HL-60/S4 treated with retinoic acid at 250 ng/mL for 4 days and 3 days (cell line): ENCODE results near the gene BPIFB2.

Source experiments
- in situ Hi-C: fragments of 300-500 bp; cut with MboI; formaldehyde crosslinking; loops from 2 replicates; pipeline ENCODE4 v1.7.0; 2022; ENCODE audit warnings: low sequenced_read_pairs

The BPIFB2 gene

DNA sequence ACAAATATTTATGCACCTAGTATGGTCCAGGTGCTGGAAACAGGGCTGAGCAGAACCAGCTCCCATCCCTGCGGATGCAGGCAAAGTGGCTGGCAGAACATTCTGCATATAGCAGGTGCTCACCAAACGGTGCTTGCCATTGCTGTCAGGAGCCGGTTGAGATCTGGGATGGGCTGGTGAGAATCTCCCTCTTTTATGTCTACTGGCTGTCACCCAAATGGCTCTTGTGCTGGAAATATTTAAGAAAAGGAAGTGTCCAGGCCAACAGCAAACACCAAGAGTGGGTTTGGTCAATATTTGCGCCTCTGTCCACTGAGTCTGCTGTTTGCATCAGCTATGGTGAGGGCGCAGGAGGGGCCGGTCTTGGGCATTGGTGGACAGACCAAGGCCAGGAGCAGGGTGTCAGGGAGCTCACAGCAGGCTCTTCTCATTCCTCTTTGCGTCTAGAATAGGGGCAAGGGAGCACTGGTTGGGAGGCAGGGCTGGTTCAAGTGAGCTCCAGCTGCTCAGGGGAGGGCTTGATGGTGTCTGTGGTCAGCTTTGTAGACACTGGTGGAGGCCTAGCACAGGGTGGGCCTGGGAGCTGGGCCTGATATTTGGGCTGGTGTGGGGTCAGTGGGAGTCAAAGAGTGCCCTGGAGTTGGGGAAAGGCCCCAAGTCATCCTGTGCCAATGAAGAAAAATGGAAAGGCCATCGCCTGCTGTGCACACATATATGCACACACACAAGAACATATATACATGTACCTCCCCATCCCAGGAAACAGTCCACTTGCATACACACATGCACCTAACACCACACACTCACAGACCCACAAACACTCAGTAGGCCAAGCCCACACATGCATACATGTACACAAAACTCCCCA is 1.4 kb upstream of the BPIFB2 start:
- in situ Hi-C loops: no loop called here

DNA sequence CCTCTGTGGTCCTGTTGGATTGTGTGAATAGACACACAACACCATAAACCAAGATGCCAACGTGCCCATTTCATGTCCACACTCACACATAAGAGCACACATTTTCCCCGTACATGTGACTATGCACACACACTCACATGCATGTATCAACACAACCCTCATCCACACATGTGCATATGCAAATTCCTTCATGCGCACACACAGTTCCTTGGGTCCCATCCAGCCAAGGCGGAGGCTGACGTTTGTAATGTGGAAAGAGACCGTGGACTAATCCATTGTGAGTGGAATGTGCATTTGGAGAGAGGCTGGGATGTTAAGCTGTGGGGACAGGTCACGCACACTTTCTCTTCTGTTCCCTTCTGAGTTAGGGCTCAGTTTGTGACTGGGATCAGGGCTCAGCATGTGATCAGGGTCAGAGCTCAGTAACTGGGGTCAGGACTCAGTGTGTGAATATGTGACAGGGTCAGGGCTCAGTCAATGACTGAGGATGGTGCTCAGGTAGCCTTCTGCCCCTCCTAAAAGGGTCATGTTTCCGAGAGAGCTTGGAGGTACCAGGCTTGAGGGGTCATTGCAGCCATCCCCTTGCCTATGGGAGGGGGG is 628 bp upstream of the BPIFB2 start:
- in situ Hi-C loops: no loop called here

DNA sequence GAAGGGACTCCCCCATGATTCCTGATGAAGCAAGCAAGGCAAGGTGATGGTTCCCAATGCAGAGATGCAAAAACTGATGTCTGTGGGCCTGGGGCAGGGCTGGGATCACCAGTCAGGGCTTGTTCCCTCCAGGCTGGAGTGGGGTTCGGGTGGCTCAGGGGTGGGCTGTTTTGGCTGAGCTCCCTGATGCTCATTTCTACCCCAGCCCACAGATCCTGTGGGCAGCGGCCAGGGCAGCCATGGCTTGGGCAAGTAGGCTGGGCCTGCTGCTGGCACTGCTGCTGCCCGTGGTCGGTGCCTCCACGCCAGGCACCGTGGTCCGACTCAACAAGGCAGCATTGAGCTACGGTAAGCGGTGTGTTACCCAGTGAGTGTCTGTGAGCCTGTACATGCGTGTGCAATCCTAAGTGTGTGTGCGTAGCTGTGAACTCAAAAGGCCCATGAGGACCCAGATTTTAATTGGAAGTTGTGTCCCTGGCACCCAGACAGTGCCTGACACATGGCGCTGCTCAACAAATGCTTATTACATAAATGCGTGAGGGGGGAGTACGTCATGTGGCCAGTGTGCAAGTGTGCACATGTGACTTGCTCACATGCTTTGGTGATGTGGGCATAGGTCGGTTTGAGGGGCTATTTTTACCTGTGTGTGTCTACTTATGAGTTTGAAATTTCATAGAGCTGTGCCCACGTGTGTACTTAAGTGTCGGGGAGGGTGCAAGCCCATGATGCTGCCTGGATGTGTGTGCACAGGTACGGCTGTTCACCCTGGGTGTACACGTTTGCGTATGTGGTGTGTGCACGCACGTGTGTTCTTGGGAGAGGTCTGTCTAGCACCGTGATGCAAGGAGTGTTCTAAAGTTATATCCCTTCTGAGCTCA is 1.1 kb downstream of the BPIFB2 start:
- in situ Hi-C loops: no loop called here

DNA sequence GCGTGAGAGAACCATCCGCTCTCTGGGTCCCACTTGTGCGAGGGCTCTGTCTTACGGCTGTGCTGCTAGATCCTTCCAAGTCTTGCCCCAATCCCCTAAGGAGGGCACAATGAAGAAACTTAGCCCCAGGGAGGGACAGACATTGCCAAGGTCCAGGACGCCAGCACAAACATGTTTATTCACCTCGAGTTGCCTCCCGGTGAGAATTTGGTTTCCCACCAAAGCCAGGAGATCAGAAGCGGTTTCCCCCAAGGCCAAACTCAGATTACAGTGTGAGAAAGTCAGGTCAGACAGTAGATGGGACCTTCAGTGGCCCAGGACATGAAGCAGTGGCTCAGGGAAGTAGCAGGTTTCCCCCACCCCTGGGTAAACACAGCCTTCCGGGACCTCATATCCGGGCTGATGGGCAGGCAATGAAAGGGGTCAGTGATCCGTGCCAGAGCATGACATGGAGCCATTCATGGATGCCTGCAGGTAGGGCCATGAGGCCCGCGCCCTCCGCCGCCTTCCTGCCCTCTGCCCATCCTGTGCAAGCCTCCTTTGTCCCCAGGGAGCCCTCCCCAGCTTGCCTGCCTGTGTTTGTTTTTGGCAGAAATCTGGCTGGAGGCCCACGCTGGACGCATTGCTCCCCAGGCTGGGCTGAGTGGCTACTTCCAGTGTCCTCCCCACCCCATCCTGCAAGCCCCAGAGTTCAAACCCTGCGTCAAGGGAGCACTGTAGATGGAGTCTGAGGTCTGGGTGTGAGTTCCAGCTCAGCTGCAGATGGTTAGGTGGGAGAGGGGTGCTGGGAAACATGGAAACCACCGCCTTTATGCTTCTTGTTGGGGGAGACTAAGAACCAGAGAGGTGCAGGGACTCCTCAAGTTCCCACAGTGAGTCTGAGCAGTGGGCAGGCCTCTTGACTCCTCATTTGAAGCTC is 2.0 kb downstream of the BPIFB2 start:
- in situ Hi-C loops: no loop called here

DNA sequence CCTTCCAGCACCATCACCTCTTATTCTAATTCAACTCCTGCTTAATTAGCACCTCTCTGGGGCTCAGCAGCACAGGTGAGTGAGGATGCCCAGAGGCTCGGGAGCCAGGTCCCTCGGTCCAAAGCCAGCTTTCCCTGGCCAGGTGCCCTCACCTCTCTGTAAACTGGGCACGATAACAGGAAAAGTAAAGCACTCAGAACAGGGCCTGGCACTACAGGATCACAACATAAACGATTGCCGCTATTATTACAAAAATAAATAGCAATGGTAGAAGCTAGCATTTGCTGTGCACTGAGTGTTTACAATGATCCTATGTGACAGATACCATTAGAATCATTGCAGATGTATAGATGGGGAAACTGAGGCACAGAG is 2.6 kb downstream of the BPIFB2 start:
- in situ Hi-C loops: no loop called here

DNA sequence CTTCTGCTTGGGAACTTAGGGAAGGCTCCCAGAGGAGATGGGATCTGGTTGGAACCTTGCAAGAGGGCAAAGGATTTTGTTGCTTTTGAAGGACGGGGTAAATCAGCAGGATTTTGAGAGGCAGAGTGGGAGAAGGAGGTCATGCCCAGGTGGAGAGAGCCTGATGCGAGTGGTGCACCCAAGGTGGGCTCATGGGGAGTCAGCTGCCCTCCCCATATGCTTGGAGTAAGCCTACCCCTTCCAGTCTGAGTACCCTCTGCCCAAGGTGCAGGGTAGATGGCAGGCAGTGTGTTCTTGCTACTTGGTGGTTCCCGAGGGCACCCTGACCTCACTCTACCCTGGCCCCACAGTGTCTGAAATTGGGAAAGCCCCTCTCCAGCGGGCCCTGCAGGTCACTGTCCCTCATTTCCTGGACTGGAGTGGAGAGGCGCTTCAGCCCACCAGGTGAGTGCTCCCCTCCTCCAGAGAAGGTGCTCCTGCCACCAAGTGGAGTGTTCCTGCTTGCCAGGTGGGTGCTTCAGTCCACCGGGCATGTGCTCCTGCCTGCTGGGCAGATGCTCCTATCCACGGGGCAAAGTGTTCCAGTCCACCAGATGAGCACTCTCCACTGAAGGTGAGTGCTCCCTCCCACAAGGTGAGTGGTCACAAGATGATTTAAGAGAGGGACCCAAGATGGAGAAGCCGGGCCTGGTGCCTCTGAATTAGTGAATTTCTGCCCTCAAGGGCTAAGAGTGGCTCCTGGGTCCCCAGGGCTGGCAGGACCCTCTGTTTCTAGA is 3.4 kb downstream of the BPIFB2 start:
- in situ Hi-C loops: no loop called here

DNA sequence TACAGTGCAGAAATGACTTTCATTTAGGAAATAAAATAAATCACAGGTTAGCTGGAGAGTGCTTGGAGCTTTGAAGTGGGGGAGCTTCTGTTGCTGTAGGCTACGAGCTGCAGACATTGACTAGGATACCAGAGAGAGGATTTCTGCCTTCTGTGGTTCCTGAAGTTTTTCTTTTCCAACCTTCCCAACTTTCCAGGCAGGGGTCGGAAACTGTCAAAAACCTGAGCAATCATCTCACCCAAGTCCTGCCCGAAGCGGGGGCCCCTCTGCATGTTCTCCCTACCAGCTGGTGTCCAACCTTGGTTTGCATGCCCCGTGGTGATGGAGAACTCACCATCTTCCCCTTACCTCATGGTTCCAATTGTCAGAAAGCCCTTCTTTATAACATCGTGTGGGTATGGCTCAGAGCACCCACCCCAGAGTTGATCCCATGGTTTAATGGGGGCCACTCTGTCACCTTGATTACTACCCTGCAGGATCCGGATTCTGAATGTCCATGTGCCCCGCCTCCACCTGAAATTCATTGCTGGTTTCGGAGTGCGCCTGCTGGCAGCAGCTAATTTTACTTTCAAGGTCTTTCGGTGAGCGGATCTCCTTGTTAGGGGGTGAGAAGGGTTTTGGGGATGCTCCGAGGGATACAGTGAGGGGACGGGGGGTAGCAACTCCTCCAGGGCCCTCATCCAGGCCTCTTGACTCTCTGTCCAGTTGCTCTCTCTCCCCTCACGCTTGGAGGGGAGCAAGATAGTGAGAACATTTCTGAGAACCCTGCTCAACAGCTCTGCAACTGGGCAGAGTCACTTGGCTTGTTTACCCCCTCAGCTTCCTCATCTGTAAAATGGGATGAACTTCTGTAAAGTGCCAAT is 5.1 kb downstream of the BPIFB2 start:
- in situ Hi-C loops: no loop called here

DNA sequence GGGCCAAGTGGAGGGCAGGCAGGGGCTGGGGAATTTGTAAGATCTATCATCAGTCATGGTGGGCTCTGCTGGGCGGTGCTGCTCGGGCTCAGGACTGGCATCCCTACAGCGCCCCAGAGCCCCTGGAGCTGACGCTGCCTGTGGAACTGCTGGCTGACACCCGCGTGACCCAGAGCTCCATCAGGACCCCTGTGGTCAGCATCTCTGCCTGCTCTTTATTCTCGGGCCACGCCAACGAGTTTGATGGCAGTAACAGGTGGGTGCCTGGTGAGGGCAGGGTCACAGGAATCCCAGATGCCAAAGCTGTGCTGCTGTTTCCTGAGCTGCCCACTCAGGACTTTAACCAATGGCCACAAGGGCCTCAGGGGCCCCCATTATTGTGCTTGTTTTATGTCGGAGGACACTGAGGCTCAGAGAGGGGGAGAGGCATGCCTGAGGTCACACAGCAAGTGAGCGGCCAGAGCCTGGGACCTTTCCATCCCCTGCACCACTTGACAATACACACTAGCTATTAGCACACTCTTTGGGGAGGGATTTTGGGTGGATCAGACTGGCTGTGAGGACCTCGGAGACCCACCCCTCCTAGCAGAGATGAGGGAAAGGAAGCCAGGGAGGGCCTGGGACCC is 6.3 kb downstream of the BPIFB2 start:
- in situ Hi-C loops: no loop called here

DNA sequence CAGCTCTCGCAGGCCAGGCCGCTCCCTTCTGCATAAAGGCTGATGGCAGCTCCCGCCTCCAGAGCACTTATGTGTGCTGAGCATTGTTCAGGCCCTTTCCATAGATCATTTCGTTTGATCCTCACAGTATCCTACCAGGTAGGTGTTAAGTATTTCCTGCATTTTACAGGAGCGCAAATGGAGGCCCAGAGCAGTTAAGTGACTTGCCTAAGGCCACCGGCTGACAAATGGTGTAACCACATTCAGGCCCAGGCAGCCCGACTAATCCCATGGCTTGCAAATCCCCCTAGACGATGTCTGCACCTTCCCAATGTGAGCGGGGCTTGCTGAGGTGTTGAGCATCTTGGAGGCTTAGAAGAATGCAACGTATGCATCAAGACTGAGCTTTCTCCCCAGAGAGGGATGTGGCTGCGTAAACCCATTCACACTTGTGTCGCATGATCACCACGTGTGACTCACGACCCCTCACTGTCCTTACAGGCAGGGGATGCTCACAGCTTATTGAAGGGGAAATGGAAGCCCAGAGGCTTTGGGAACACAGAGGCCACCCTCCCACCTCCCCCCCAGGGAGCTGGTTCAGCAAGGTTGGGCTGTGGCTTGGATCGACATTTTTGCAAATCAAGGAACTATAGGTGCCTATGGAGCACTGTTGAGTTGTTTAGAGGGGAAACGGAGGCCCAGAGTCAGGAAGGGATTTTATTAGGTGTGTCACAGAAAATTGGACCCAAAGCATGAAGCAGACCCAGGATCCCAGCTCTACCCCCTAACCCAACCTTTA is 7.0 kb downstream of the BPIFB2 start:
- in situ Hi-C loops: no loop called here

DNA sequence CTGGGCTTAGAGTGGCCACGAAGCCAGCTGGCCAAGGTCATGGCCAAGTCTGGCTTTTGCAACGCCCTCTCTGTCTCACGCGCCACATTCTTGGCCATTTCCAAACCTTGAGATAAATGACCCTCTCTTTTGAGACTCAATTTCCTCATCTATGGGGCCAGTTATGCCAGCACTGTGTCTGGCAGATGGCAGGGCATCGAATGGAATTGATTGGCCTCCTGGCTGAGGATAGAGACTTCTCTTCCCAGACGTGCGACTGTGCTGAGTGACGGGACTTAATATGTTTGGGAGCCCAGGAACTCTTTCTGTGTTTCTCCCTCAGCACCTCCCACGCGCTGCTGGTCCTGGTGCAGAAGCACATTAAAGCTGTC is 7.6 kb downstream of the BPIFB2 start:
- in situ Hi-C loops: no loop called here

DNA sequence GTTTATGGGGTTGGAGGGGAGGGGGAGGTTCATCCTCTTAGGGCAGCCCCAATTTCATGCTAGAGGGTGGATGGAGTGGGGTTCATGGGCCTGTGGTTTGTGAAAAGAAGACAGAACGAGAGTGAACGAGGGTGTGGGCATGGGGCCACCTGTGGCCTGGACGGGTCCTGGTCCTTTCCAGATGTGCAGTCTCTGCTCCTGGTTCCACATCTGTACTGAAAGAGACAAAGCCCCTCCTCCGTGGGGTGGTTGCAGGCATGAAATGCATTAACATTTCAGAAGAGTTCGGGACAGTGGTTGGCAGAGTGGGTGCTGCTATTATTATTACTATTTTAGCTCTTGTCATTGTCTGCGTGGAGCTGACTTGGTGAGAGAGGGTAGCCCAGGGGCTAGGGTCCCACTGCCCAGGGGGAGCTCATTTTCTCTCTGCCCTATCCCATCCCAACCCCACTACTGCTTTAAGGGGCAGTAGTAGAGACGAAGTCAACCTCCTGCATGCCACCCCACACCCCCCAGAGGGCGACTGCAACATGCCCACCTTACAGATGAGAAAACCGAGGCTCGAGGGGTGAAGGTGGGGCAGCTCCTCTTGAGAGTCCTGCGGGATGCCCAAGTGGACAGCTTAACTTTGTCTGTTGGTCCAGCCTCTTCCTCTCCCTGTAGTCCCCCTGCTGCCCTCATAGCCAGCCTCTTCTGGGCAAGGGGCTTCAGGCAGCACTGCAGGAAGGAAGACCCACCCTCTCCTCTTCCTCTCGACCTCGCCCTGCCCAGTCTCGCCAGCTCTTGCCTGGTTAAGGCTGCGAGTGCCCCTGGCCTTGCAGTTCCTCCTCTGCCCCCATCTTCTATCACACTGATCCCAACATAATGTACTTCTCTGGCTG is 8.4 kb downstream of the BPIFB2 start:
- in situ Hi-C loops: no loop called here

DNA sequence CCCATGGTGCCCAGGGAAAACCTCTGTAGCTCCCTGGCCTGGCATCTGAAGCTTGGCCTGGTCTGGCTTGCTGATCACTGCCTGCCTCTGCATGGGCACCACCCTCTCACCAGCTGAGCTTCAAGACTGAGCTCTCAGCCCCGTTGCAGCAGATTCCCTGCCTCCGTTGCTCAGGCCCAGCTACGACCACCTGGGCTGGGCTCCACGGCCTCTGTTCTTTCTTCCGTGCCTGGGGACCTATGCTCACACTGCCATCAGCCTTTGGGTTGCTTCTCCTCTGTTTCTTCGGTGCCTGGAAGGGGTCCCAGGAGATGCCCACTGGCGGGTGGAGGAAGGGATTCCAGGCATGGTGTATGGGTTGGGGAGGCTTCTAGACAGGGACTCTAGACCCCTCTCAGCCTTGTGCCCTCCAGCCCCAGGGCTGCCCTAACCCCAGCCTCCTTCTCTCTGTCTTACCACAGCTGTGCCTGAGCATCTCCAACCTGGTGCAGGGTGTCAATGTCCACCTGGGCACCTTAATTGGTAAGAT is 9.1 kb downstream of the BPIFB2 start:
- in situ Hi-C loops: no loop called here

DNA sequence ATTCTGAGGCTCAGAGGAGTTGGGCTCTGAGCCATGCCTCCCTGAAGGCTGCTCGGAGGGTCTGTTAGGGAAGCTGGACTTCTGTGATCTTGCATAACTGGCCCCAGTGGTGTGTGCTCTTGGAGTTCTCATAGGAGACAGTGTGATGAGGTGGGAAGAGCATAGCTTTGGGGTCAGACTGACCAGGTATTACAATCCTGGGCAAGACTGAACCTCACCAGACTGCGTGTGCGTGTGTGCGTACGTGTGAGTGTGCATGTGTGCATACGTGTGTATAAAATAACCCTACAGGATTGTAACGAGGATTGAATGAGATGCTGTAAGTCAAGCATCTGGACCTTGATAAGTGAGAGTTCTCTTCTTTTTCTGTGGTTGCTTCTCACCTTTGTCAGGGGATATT is 10.0 kb downstream of the BPIFB2 start:
- in situ Hi-C loops: no loop called here

DNA sequence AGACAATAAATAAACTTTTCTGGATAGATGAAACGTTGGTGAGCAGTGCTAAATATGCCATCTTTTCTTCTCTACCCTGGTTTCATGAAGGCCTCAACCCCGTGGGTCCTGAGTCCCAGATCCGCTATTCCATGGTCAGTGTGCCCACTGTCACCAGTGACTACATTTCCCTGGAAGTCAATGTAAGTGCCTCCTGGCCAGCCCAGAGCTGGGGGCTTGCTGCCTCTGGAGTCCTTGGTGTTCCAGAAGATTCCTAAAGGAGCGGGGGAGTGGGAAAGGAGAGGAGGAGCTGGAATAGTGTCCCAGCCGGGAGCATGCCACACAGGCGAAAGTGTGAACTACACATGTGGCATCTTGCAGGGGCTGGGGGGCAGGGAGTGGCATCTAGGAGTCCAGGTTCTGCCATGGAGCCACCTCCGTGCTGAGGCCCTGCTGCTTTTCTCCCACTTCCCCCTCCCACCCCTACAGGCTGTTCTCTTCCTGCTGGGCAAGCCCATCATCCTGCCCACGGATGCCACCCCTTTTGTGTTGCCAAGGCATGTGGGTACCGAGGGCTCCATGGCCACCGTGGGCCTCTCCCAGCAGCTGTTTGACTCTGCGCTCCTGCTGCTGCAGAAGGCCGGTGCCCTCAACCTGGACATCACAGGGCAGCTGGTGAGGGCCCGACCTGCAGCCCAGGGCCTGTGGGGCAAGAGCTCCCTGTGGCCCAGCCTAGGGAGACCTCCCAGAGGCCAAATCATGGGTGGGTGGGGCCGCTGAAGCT is 10.8 kb downstream of the BPIFB2 start:
- in situ Hi-C loops: no loop called here

DNA sequence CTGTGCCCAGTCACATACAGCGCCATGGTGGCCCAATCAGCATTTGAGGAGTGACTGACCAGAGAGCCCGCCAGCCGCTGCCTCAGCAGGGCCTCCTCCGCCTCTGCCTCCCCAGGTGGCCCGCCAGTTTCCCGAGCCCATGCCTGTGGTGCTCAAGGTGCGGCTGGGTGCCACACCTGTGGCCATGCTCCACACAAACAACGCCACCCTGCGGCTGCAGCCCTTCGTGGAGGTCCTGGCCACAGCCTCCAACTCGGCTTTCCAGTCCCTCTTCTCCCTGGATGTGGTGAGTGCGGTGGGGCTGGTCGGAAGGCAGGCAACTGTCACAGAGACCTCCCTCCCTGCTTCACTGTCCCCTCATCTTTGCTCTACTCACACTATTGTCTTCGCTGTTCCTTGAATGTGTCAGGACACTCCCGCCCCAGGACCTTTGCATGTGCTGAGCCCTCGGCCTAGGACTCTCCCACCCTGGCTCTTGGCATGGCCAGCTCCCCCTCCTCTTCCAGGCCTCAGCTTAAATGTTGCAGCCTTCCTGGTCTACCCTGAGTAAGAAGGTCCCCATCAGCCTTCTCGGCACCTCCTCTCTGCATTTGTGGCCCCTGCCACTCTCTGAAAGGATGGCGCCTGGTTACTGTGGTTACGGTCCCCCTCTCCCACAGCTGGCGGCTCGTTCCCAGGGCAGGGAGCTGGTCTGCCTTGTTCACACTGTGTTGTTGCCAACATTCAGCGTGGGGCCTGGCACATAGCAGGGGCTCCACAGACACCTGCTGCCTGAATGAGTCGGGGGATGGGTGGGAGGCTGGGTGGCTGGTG is 12.2 kb downstream of the BPIFB2 start:
- in situ Hi-C loops: no loop called here
